ENCODE results near the gene PKP1. TPM values are rescaled to one million over a fixed set of nuclear protein-coding genes. Genes with fewer than 3 reads are reported as not detected.
A peak's percentile ranks its signal among the peaks of the same experiment; 100 is the strongest.

Gene PKP1
- total and polyA plus RNA-seq, 5 donors, result 0.02 to 0.22 (median 0.03) TPM; not detected in 2

DNA sequence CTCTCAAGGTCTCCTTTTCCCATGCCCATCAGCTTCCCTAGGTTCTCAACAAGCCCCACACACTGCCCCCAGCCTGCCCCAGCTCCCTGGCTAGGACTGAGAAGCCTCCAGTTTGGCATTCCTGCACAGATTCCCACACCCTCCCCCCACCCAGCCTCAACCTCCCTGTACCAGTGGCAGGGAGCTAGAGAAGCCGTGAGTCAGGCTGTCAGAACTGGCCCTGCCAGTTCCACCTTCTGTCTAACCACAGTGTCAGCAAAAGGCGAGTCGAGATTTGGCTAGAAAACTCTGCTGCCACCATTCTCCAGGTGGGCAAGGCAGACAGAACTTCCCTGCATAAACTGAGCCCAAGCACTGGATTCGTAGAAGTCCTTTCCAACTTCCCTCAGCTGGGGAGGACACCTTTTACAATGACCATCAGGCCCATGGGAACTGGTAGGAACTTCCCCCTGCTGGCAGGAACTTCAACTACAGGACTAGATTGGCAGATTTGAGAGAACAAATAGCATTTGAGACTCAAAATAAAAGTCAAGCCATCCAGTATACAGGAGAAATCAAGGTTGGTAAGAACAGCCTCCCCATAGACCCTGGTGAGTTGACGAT is 63.1 kb downstream of the PKP1 start:
- H3K27me3 ChIP-seq (ENCODE audit: control insufficient read depth, insufficient read depth), result no peaks in the 10 kb centered on the region
- intact Hi-C loops (cut with DNase I), result loop anchor here in 2 of 4 donors (5.0 kb wide), 2 partner anchors 89 to 94 kb away; no protein-coding TSS in a partner anchor
- H3K9me3 ChIP-seq (ENCODE audit: control insufficient read depth, low read length), result no peaks in the 10 kb centered on the region
- WGBS, result 59% methylated on average over 5 of the region's 5 CpGs
- peaks cover 2% of the 10 kb centered on the region for H3K4me1 ChIP-seq (ENCODE audit: control insufficient read depth, insufficient read depth, low read length)
- DNase-seq (peak in 1 of 3 donors; percentile 14), ATAC-seq (peak in 1 of 2 donors; percentile 25)
- H3K27ac ChIP-seq (ENCODE audit: low read length), result no peak overlapping the region
- no peak overlapping the region for H3K4me3 ChIP-seq (ENCODE audit: low read length)

GRCh38 chr1:201346987-201347386 is 63.7 kb downstream of the PKP1 start:
- Histone ChIP-seq H3K27me3 (ENCODE audit: control insufficient read depth, insufficient read depth) (no peaks in the 10 kb centered on the region), H3K4me3 (ENCODE audit: low read length) (no peak overlapping the region), H3K4me1 (ENCODE audit: control insufficient read depth, insufficient read depth, low read length) (peaks cover 2% of the 10 kb centered on the region), H3K9me3 (ENCODE audit: control insufficient read depth, low read length) (no peaks in the 10 kb centered on the region), H3K27ac (ENCODE audit: low read length) (no peak overlapping the region)
- no peak for DNase-seq
- WGBS, result 46% methylated on average over 2 of the region's 2 CpGs
- no peak for ATAC-seq
- intact Hi-C loops (cut with DNase I), result loop anchor here in 2 of 4 donors (5.0 kb wide), 2 partner anchors 90 to 95 kb away; no protein-coding TSS in a partner anchor

DNA sequence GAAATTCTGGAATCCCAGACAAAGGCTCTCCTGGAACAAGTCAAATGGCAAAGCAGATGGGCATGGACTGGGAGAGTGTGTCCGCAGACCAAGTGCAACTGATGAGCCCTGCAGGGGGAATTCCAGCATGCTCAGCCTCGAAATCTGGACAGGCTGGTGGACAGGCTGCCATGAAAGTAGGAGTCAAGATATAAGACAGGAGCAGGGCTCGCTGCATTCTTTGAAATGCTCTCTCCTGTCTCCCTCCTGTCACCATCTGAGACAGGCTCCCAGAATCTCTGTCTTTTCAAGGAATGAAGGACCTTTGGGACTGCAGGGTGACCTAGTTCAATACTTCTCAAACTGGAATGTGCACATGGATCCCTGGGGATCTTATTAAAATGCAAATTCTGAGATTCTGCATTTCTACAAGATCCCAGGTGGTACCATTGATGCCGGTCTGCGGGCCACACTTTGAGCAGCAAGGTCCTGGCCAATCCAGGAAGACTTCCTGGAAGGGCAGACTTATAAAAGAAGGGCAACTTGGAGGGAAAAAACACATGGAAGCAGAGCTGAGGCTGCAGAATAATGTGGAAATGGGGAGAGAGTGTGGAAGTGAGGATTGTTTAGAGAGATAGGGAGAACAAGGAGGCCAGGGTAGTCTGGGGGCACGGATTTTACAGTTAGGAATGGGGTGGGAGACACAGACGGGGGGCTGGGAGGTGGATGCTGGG is 64.3 kb downstream of the PKP1 start:
- Histone ChIP-seq H3K9me3 (ENCODE audit: control insufficient read depth, low read length) (no peaks in the 10 kb centered on the region), H3K27ac (ENCODE audit: low read length) (no peak overlapping the region), H3K4me1 (ENCODE audit: control insufficient read depth, insufficient read depth, low read length) (peaks cover 2% of the 10 kb centered on the region), H3K4me3 (ENCODE audit: low read length) (no peak overlapping the region), H3K27me3 (ENCODE audit: control insufficient read depth, insufficient read depth) (no peaks in the 10 kb centered on the region)
- peak in 1 of 3 donors; percentile 6 for DNase-seq
- ATAC-seq, result no peak
- intact Hi-C loops (cut with DNase I), result loop anchor here in 2 of 4 donors (5.0 kb wide), 2 partner anchors 90 to 95 kb away; no protein-coding TSS in a partner anchor
- WGBS, result 38% methylated on average over 7 of the region's 7 CpGs

DNA sequence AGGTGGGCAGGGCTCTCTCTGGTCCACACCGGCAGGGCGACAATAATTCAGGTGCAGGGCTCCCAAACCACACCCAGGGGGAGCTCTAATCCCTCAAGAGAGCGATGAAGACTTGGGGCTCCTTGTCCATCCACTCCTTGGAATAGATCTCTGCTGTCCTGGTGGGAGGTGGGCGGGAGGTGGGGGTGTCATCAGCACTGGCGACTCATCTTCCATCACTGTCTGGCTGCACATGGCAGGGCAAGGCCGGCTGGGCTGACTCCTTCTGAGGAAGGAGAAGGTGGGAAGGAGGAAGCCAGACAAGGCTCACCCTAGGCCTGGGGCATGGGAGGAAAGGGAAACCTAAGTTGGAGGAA is 64.9 kb downstream of the PKP1 start:
- H3K9me3 ChIP-seq (ENCODE audit: control insufficient read depth, low read length), result no peaks in the 10 kb centered on the region
- H3K27me3 ChIP-seq (ENCODE audit: control insufficient read depth, insufficient read depth), result no peaks in the 10 kb centered on the region
- 29% methylated on average over 6 of the region's 6 CpGs for WGBS
- no peak overlapping the region for H3K27ac ChIP-seq (ENCODE audit: low read length)
- DNase-seq, result peak in 1 of 3 donors; percentile 44
- peaks cover 2% of the 10 kb centered on the region for H3K4me1 ChIP-seq (ENCODE audit: control insufficient read depth, insufficient read depth, low read length)
- peak; percentile 13 to 24 for ATAC-seq
- intact Hi-C loops (cut with DNase I), result loop anchor here in 2 of 4 donors (5.0 kb wide), 2 partner anchors 91 to 96 kb away; no protein-coding TSS in a partner anchor
- H3K4me3 ChIP-seq (ENCODE audit: low read length), result no peak overlapping the region

DNA sequence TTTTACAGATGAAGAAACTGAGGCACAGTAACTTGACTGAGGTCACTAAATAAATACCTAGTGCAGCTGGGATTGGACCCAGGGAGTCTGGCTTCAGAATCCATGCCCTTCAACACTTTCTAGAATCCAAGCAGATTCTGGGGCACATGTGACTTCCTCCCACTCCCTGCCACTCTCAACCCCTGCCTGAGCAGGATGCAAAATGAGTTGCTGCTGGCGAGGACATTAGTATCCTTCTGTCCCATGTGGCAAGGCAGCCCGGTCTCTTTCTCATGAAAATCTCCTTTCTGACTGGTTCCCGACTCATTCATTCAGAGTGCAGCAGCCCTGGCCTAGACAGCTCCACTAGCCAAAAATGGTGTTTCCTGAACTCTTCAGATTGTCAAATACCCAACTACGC is 65.8 kb downstream of the PKP1 start:
- ATAC-seq (no peak), DNase-seq (peak in 1 of 3 donors; percentile 7)
- 62% methylated on average over 4 of the region's 4 CpGs for WGBS
- no peaks in the 10 kb centered on the region for H3K9me3 ChIP-seq (ENCODE audit: control insufficient read depth, low read length)
- no peak overlapping the region for H3K4me3 ChIP-seq (ENCODE audit: low read length)
- H3K4me1 ChIP-seq (ENCODE audit: control insufficient read depth, insufficient read depth, low read length), result peaks cover 2% of the 10 kb centered on the region
- H3K27me3 ChIP-seq (ENCODE audit: control insufficient read depth, insufficient read depth), result no peaks in the 10 kb centered on the region
- H3K27ac ChIP-seq (ENCODE audit: low read length), result no peak overlapping the region
- intact Hi-C loops (cut with DNase I), result loop anchor here in 2 of 4 donors (5.0 kb wide), 2 partner anchors 92 to 97 kb away; no protein-coding TSS in a partner anchor

GRCh38 chr1:201350361-201350725 is 67.0 kb downstream of the PKP1 start:
- Histone ChIP-seq H3K9me3 (ENCODE audit: control insufficient read depth, low read length) (no peaks in the 10 kb centered on the region), H3K27me3 (ENCODE audit: control insufficient read depth, insufficient read depth) (no peaks in the 10 kb centered on the region), H3K4me1 (ENCODE audit: control insufficient read depth, insufficient read depth, low read length) (peaks cover 2% of the 10 kb centered on the region), H3K4me3 (ENCODE audit: low read length) (no peak overlapping the region), H3K27ac (ENCODE audit: low read length) (no peak overlapping the region)
- ATAC-seq (no peak), DNase-seq (peak in 1 of 3 donors; percentile 29)
- intact Hi-C loops (cut with DNase I), result no loop called here
- 77% methylated on average over 2 of the region's 2 CpGs for WGBS

DNA sequence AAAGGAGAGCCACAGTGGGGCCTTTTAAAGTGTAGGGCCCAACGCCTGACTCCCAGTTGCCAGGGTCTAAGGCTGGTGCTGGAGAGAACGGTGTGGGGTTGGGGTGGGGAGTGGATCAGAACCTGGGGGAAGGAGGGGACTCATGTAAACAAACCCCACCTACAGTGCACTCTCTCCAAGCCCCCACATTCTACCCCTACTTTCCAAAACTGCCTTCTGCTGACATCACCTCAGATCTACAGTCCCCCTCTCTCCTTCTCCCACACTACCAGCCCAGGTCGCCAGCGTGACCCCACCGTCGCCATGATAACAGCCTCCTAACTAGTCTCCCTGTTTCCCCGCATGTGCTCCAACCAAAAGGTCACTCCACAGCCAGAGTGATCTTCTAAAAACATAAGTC is 67.6 kb downstream of the PKP1 start:
- Histone ChIP-seq H3K4me3 (ENCODE audit: low read length) (no peak overlapping the region), H3K4me1 (ENCODE audit: control insufficient read depth, insufficient read depth, low read length) (peaks cover 2% of the 10 kb centered on the region), H3K9me3 (ENCODE audit: control insufficient read depth, low read length) (no peaks in the 10 kb centered on the region), H3K27me3 (ENCODE audit: control insufficient read depth, insufficient read depth) (no peaks in the 10 kb centered on the region), H3K27ac (ENCODE audit: low read length) (no peak overlapping the region)
- ATAC-seq, result no peak
- WGBS, result 82% methylated on average over 7 of the region's 7 CpGs
- peak in 1 of 3 donors; percentile 25 for DNase-seq
- intact Hi-C loops (cut with DNase I), result no loop called here

DNA sequence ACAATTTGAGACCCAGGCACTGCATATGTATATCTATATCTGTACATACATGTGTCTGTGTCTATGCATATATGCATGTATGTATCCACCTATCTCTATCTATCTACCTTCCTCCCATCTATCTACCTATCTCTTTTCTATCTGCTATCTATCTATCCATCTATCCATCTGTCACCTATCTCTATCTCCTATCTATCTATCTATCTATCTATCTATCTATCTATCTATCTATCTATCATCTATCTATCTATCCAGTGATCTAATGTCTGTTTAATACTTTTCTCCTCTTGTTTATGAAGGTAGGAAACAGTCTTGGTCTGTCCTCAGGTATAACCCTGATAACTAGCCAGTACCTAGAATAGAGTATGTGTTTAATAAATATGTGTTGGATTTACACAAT is 68.3 kb downstream of the PKP1 start:
- no peak overlapping the region for H3K27ac ChIP-seq (ENCODE audit: low read length)
- H3K4me3 ChIP-seq (ENCODE audit: low read length), result no peak overlapping the region
- intact Hi-C loops (cut with DNase I), result no loop called here
- no peaks in the 10 kb centered on the region for H3K27me3 ChIP-seq (ENCODE audit: control insufficient read depth, insufficient read depth)
- ATAC-seq, result no peak
- H3K4me1 ChIP-seq (ENCODE audit: control insufficient read depth, insufficient read depth, low read length), result peaks cover 2% of the 10 kb centered on the region
- no peak for DNase-seq
- no peaks in the 10 kb centered on the region for H3K9me3 ChIP-seq (ENCODE audit: control insufficient read depth, low read length)

DNA sequence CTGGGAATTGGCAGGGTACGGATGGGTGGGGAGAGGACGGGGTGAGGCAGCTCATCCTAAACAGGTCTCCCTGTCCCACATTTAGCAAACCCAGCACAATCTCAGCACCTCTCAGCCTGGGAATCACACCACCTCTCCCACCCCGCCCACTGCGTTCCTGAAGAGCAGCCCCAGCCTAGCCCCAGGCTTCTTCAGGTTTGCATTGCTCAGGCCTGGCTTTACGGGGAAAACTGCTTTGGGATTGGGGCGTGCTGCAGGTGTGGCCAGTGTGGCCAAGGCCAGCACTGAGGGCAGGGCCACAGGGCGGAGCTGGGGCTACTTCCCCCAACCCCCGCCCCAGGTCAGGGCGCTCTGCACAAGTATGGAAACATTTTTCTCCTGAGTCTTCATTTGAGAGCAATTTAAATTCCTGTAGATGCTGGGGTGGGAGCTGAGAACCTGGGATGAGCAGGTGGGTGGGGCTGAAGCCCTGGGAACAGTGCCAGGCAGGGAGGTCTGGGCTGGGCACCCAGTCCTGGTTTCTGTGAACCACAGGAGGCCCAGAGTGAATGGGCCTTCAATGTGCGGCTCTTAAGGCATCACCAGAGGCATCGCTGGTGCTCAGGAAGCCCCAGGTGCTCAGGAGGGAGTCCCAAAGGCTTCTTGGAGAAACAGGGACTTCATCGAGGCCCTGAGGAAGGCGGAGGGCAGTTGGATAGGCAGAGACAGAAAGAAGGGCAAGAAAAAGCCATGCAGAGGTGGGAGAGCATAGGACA is 70.1 kb downstream of the PKP1 start:
- intact Hi-C loops (cut with DNase I), result no loop called here
- H3K9me3 ChIP-seq (ENCODE audit: control insufficient read depth, low read length), result no peaks in the 10 kb centered on the region
- ATAC-seq, result no peak
- 80% methylated on average over 13 of the region's 13 CpGs for WGBS
- peak in 2 of 3 donors; percentile 13 to 50 for DNase-seq
- no peak overlapping the region for H3K27ac ChIP-seq (ENCODE audit: low read length)
- H3K4me3 ChIP-seq (ENCODE audit: low read length), result no peak overlapping the region
- H3K27me3 ChIP-seq (ENCODE audit: control insufficient read depth, insufficient read depth), result no peaks in the 10 kb centered on the region
- no peaks in the 10 kb centered on the region for H3K4me1 ChIP-seq (ENCODE audit: control insufficient read depth, insufficient read depth, low read length)

- 89% methylated on average over 9 of the region's 9 CpGs for WGBS
- DNase-seq, result peak in 2 of 3 donors; percentile 41 to 54
- ATAC-seq, result peak in 1 of 2 donors; percentile 0
- no peak overlapping the region for H3K27ac ChIP-seq (ENCODE audit: low read length)
- no peaks in the 10 kb centered on the region for H3K9me3 ChIP-seq (ENCODE audit: control insufficient read depth, low read length)
- H3K27me3 ChIP-seq (ENCODE audit: control insufficient read depth, insufficient read depth), result no peaks in the 10 kb centered on the region
- no peak overlapping the region for H3K4me3 ChIP-seq (ENCODE audit: low read length)
- no peaks in the 10 kb centered on the region for H3K4me1 ChIP-seq (ENCODE audit: control insufficient read depth, insufficient read depth, low read length)
- intact Hi-C loops (cut with DNase I), result no loop called here
These were observed 71.0 kb downstream of the PKP1 start for GRCh38 chr1:201354151-201354900.

All from right cardiac atrium (tissue), 5 donors.